K562 (cell line): ENCODE results near the gene IL23R.

Experiments
- CTCF ChIP-seq, 3 experiments: IDR thresholded peaks in 2 of 3; conservative IDR thresholded peaks in 1 of 3; 2 replicates each; pipeline ENCODE4 v1.5.1; 2011 to 2012; ENCODE audit warnings: low read length in 3 of 3, mild to moderate bottlenecking in 3 of 3, control low read depth in 2 of 3, improper control_type of control experiment in 1 of 3, inconsistent platforms in 1 of 3, low read depth in 1 of 3, mixed read lengths in 1 of 3, moderate library complexity in 1 of 3; ENCODE audit not compliant: insufficient read depth in 2 of 3
- KAT7 ChIP-seq: sonication (generic); formaldehyde crosslinking; IDR thresholded peaks from 2 replicates; pipeline ENCODE4 v1.8.0; 2022; ENCODE audit warnings: missing genetic modification reagents, mild to moderate bottlenecking, borderline replicate concordance
- PHF8 ChIP-seq: fragments of 200-600 bp; sonication (generic); IDR thresholded peaks from 2 replicates; pipeline ENCODE4 v1.6.1; 2012; ENCODE audit warnings: mixed run types, mild to moderate bottlenecking, inconsistent platforms, low read length, moderate library complexity, borderline replicate concordance
- TCF3 ChIP-seq: sonication (generic); formaldehyde crosslinking; IDR thresholded peaks from 2 replicates; pipeline ENCODE4 v1.4.0; 2020; ENCODE audit warnings: mild to moderate bottlenecking, missing genetic modification reagents
- THRAP3 ChIP-seq: fragments of 450-650 bp; IDR thresholded peaks from 2 replicates; pipeline ENCODE4 v1.6.1; 2016; ENCODE audit warnings: mild to moderate bottlenecking, inconsistent platforms, borderline replicate concordance
- ZNF253 ChIP-seq: fragments of 250-450 bp; sonication (Bioruptor Pico); conservative IDR thresholded peaks from 2 replicates; pipeline ENCODE4 v1.6.1; 2021; ENCODE audit warnings: mild to moderate bottlenecking

GRCh38 chr1:67290236-67290635 lies 124.0 kb downstream of the IL23R start:
- no peak for TF ChIP-seq TCF3 (CRISPR knock-in tag)
- no peak for TF ChIP-seq ZNF253
- TF ChIP-seq CTCF (IDR thresholded peaks at IDR 0.05 in 2 of 3, conservative IDR thresholded peaks at IDR 0.05 in 1 of 3; ENCODE audit: insufficient read depth in 2 of 3, low read depth in 1 of 3, low read length in 3 of 3) = no peak
- TF ChIP-seq KAT7 (CRISPR knock-in tag) = no peak
- TF ChIP-seq THRAP3 = no peak
- no peak for TF ChIP-seq PHF8
